CD4-positive, alpha-beta T cell (primary cell): Measurements from ENCODE around the gene ATPAF2. TPM values are rescaled to one million over a fixed set of nuclear protein-coding genes. Genes with fewer than 3 reads are reported as not detected.

Experiments
- ATAC-seq: fragments of 200-7000 bp; cut with Tn5 transposase; one replicate; pipeline ENCODE4 v1.10.0; 2022; ENCODE audit warnings: mild to moderate bottlenecking; ENCODE audit not compliant: poor library complexity
- CTCF ChIA-PET: fragments of 350-600 bp; sonication (Branson Sonifier 250); formaldehyde crosslinking; loops from one replicate; lab custom pipeline; 2021; ENCODE audit warnings: antibody characterized with exemption, inconsistent platforms; lab: Charles Lee
- POLR2A ChIA-PET: fragments of 350-600 bp; sonication (Branson Sonifier 250); formaldehyde crosslinking; loops from one replicate; lab custom pipeline; 2021; ENCODE audit warnings: antibody characterized with exemption, inconsistent platforms; lab: Charles Lee
- DNase-seq, 14 experiments: peaks; one replicate each; pipeline ENCODE4 v3.0.0-alpha.2; 2013 to 2020; ENCODE audit warnings: mixed read lengths in 2 of 14
- H3K27ac ChIP-seq, 2 donors: one replicate each; pipeline versions ENCODE4 v1.5.1 to v1.7.0; 2013; ENCODE audit warnings: low read length in 2 of 2, low read depth in 1 of 2, mild to moderate bottlenecking in 1 of 2
- H3K27me3 ChIP-seq, 2 experiments: 1 replicate in 1 of 2; 2 replicates in 1 of 2; pipeline versions ENCODE4 v1.6.1 to v1.7.0; 2013; ENCODE audit warnings: low read length in 2 of 2, control low read depth in 1 of 2, mild to moderate bottlenecking in 1 of 2, moderate library complexity in 1 of 2; ENCODE audit not compliant: insufficient read depth in 2 of 2, control insufficient read depth in 1 of 2
- H3K36me3 ChIP-seq: one replicate; pipeline ENCODE4 v1.6.1; 2013; ENCODE audit warnings: low read length, control low read depth; ENCODE audit not compliant: insufficient read depth
- H3K4me1 ChIP-seq: one replicate; pipeline ENCODE4 v1.6.1; 2013; ENCODE audit warnings: low read length, control low read depth; ENCODE audit not compliant: insufficient read depth
- H3K4me3 ChIP-seq: one replicate; pipeline ENCODE4 v1.5.1; 2013; ENCODE audit warnings: mild to moderate bottlenecking, low read length, moderate library complexity
- H3K9me3 ChIP-seq, 2 experiments: 1 replicate in 1 of 2; 2 replicates in 1 of 2; pipeline versions ENCODE4 v1.6.1 to v1.7.0; 2013; ENCODE audit warnings: low read length in 2 of 2, mild to moderate bottlenecking in 2 of 2, control low read depth in 1 of 2, moderate library complexity in 1 of 2; ENCODE audit not compliant: control insufficient read depth in 1 of 2, insufficient read depth in 1 of 2
- H3K27ac Mint-ChIP-seq: one replicate; pipeline ENCODE4 v1.8.0; 2020; ENCODE audit warnings: mixed read lengths
- H3K27me3 Mint-ChIP-seq: one replicate; pipeline ENCODE4 v1.8.0; 2021; ENCODE audit warnings: mixed read lengths
- H3K36me3 Mint-ChIP-seq: one replicate; pipeline ENCODE4 v1.8.0; 2021; ENCODE audit warnings: low read depth, mixed read lengths
- H3K4me1 Mint-ChIP-seq: one replicate; pipeline ENCODE4 v1.8.0; 2021; ENCODE audit warnings: low read depth, mixed read lengths
- H3K4me3 Mint-ChIP-seq: one replicate; pipeline ENCODE4 v1.8.0; 2020; ENCODE audit warnings: mild to moderate bottlenecking, mixed read lengths
- H3K9me3 Mint-ChIP-seq: one replicate; pipeline ENCODE4 v1.8.0; 2020; ENCODE audit warnings: mixed read lengths
- CTCF ChIP-seq: fragments of 200-600 bp; IDR thresholded peaks from one replicate; pipeline ENCODE4 v1.8.0; 2022; ENCODE audit warnings: antibody characterized with exemption, mild to moderate bottlenecking
- intact Hi-C, 2 experiments: fragments of 100-400 bp; cut with DNase I in 1 of 2; cut with micrococcal nuclease in 1 of 2; formaldehyde crosslinking; loops; one replicate each; pipeline versions ENCODE4 v1.15.1 to v1.9.0; 2023 to 2025; cut with DNase I, micrococcal nuclease
- total RNA-seq, 174 experiments: library from RNA in 2 of 174; stranded (reverse) in 2 of 174; gene quantifications; one replicate each; pipeline ENCODE4 v1.2.3 and lab custom pipeline; 2021 to 2026

ATPAF2 gene
- total RNA-seq, 2 experiments from 2014 or later = 20.8 to 21.9 TPM

- no peaks in the 10 kb centered on the region for H3K9me3 Mint-ChIP-seq
- ATAC-seq (no peak), DNase-seq (no peak)
- no peaks in the 10 kb centered on the region for H3K9me3 ChIP-seq
- intact Hi-C loops = no loop called here
- ChIA-PET CTCF (no interaction called here), POLR2A (no interaction called here)
- peaks cover 17% of the 10 kb centered on the region for H3K36me3 Mint-ChIP-seq
- no peak overlapping the region for H3K27ac Mint-ChIP-seq
- peaks cover 8% of the 10 kb centered on the region for H3K36me3 ChIP-seq
- no peaks in the 10 kb centered on the region for H3K27me3 ChIP-seq
- TF ChIP-seq CTCF = no peak
- no peak overlapping the region for H3K4me3 Mint-ChIP-seq
- H3K4me1 ChIP-seq = no peaks in the 10 kb centered on the region
- no peaks in the 10 kb centered on the region for H3K4me1 Mint-ChIP-seq
- no peak overlapping the region for H3K4me3 ChIP-seq
- no peaks in the 10 kb centered on the region for H3K27me3 Mint-ChIP-seq
- H3K27ac ChIP-seq = no peak overlapping the region
These were observed 34.1 kb downstream of the ATPAF2 start for GRCh38 chr17:18004884-18005305.

GRCh38 chr17:18004345-18004744 is 34.6 kb downstream of the ATPAF2 start:
- H3K4me3 Mint-ChIP-seq = no peak overlapping the region
- TF ChIP-seq CTCF = no peak
- no peak overlapping the region for H3K27ac Mint-ChIP-seq
- no peaks in the 10 kb centered on the region for H3K27me3 Mint-ChIP-seq
- Histone ChIP-seq H3K36me3 (peaks cover 6% of the 10 kb centered on the region), H3K4me1 (no peaks in the 10 kb centered on the region), H3K27me3 (no peaks in the 10 kb centered on the region), H3K4me3 (no peak overlapping the region), H3K9me3 (no peaks in the 10 kb centered on the region), H3K27ac (no peak overlapping the region)
- peaks cover 12% of the 10 kb centered on the region for H3K36me3 Mint-ChIP-seq
- no peak for DNase-seq
- CTCF ChIA-PET = no interaction called here
- POLR2A ChIA-PET = no interaction called here
- H3K9me3 Mint-ChIP-seq = no peaks in the 10 kb centered on the region
- intact Hi-C loops = no loop called here
- no peaks in the 10 kb centered on the region for H3K4me1 Mint-ChIP-seq
- no peak for ATAC-seq

GRCh38 chr17:18002171-18002570 is 36.8 kb downstream of the ATPAF2 start:
- H3K4me3 ChIP-seq = no peak overlapping the region
- Mint-ChIP-seq H3K9me3 (no peaks in the 10 kb centered on the region), H3K36me3 (peaks cover 6% of the 10 kb centered on the region), H3K27me3 (no peaks in the 10 kb centered on the region), H3K4me1 (no peaks in the 10 kb centered on the region), H3K27ac (no peak overlapping the region), H3K4me3 (no peak overlapping the region)
- no peak for DNase-seq
- intact Hi-C loops = no loop called here
- H3K27me3 ChIP-seq = no peaks in the 10 kb centered on the region
- CTCF ChIA-PET = no interaction called here
- H3K36me3 ChIP-seq = peaks cover 3% of the 10 kb centered on the region
- H3K9me3 ChIP-seq = no peaks in the 10 kb centered on the region
- no peak for ATAC-seq
- H3K27ac ChIP-seq = no peak overlapping the region
- H3K4me1 ChIP-seq = no peaks in the 10 kb centered on the region
- no peak for TF ChIP-seq CTCF
- POLR2A ChIA-PET = no interaction called here
